MCF 10A (cell line): Measurements from ENCODE around the gene CCDC85A. TPM values are rescaled to one million over a fixed set of nuclear protein-coding genes. Genes with fewer than 3 reads are reported as not detected.
"Not testable (repeated sequence)": the region's sequence is repeated elsewhere in the genome, so short reads cannot be mapped to it uniquely, and the experiment has no call there.

Experiments used
- BruUV-seq: library from RNA; stranded (reverse); fragments of 400-500 nt; replicated peaks from 2 replicates; lab custom pipeline; 2021; lab: Mats Ljungman, UMichigan
- CTCF ChIA-PET: fragments of 300-600 bp; sonication (Branson Sonifier 250); formaldehyde crosslinking; extraction: SDS; loops from one replicate; lab custom pipeline; 2021; ENCODE audit warnings: antibody characterized with exemption, inconsistent platforms; lab: Yijun Ruan, JAX
- POLR2A ChIA-PET: fragments of 300-600, 350-650 bp; sonication (Branson Sonifier 250); formaldehyde crosslinking; extraction: SDS; loops from one replicate; lab custom pipeline; 2020; ENCODE audit warnings: antibody characterized with exemption, inconsistent platforms; lab: Yijun Ruan, JAX
- DNase-seq: peaks from one replicate; pipeline ENCODE4 v3.0.0-alpha.2; 2018; ENCODE audit not compliant: unreplicated experiment
- H3K27ac Mint-ChIP-seq: one replicate; pipeline ENCODE4 v1.8.0; 2022; ENCODE audit warnings: mild to moderate bottlenecking, low read depth, mixed read lengths; ENCODE audit not compliant: unreplicated experiment
- H3K27me3 Mint-ChIP-seq: one replicate; pipeline ENCODE4 v1.8.0; 2022; ENCODE audit warnings: mixed read lengths; ENCODE audit not compliant: insufficient read depth, unreplicated experiment
- H3K36me3 Mint-ChIP-seq: one replicate; pipeline ENCODE4 v1.8.0; 2022; ENCODE audit warnings: mild to moderate bottlenecking, moderate library complexity, mixed read lengths; ENCODE audit not compliant: insufficient read depth, unreplicated experiment
- H3K4me1 Mint-ChIP-seq: one replicate; pipeline ENCODE4 v1.8.0; 2022; ENCODE audit warnings: mixed read lengths; ENCODE audit not compliant: insufficient read depth, unreplicated experiment
- H3K4me3 Mint-ChIP-seq: one replicate; pipeline ENCODE4 v1.8.0; 2022; ENCODE audit warnings: mild to moderate bottlenecking, moderate library complexity, mixed read lengths; ENCODE audit not compliant: unreplicated experiment
- H3K9me3 Mint-ChIP-seq: one replicate; pipeline ENCODE4 v1.8.0; 2022; ENCODE audit warnings: mixed read lengths; ENCODE audit not compliant: unreplicated experiment
- intact Hi-C: fragments of 100-400 bp; cut with micrococcal nuclease; formaldehyde crosslinking; loops from 2 replicates; pipeline ENCODE4 v1.14.1; 2022
- total RNA-seq: library from RNA; stranded (reverse); gene quantifications from 2 replicates; pipeline ENCODE4 v1.2.3, GENCODE V29; 2022
- TF ChIP-seq, protein P1 (sequence below): fragments of 200-600 bp; IDR thresholded peaks from one replicate; pipeline ENCODE4 v1.8.0; 2022; ENCODE audit warnings: antibody characterized with exemption, mild to moderate bottlenecking; ENCODE audit not compliant: unreplicated experiment

CCDC85A gene
- total RNA-seq, 1 experiment from 2014 or later = 0.16 TPM

DNA sequence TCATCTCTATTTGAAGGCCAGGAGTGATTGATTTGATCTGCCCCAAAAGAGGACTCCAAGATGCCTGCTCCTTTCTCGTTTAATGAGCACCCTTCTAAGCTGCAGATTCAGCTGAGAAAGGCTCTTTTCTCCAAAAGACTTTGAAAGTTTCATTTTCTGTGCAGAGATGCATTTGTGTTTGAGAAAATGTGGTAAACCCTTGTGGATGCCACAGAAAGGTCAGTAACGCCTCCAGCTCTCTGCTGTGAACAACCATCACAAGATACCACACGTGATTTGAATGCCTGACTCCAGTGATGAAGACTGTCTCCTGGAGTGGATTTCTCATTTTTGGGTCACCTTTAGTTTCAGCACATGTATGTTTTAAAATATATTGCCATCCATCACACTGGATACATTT lies 35.0 kb upstream of the CCDC85A start:
- no peak overlapping the region for H3K4me3 Mint-ChIP-seq
- no TSS peak for BruUV-seq
- H3K27ac Mint-ChIP-seq = no peak overlapping the region
- TF ChIP-seq, protein P1, sequence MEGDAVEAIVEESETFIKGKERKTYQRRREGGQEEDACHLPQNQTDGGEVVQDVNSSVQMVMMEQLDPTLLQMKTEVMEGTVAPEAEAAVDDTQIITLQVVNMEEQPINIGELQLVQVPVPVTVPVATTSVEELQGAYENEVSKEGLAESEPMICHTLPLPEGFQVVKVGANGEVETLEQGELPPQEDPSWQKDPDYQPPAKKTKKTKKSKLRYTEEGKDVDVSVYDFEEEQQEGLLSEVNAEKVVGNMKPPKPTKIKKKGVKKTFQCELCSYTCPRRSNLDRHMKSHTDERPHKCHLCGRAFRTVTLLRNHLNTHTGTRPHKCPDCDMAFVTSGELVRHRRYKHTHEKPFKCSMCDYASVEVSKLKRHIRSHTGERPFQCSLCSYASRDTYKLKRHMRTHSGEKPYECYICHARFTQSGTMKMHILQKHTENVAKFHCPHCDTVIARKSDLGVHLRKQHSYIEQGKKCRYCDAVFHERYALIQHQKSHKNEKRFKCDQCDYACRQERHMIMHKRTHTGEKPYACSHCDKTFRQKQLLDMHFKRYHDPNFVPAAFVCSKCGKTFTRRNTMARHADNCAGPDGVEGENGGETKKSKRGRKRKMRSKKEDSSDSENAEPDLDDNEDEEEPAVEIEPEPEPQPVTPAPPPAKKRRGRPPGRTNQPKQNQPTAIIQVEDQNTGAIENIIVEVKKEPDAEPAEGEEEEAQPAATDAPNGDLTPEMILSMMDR = no peak
- no peaks in the 10 kb centered on the region for H3K4me1 Mint-ChIP-seq
- CTCF ChIA-PET = interaction anchor here (0.5 to 1.1 kb wide), 2 partner anchors 16 to 526 kb away, joined by 3 read pairs; no protein-coding TSS in a partner anchor
- DNase-seq = no peak
- no peaks in the 10 kb centered on the region for H3K27me3 Mint-ChIP-seq
- H3K36me3 Mint-ChIP-seq = no peaks in the 10 kb centered on the region
- POLR2A ChIA-PET = no interaction called here
- intact Hi-C loops = no loop called here
- no peaks in the 10 kb centered on the region for H3K9me3 Mint-ChIP-seq

DNA sequence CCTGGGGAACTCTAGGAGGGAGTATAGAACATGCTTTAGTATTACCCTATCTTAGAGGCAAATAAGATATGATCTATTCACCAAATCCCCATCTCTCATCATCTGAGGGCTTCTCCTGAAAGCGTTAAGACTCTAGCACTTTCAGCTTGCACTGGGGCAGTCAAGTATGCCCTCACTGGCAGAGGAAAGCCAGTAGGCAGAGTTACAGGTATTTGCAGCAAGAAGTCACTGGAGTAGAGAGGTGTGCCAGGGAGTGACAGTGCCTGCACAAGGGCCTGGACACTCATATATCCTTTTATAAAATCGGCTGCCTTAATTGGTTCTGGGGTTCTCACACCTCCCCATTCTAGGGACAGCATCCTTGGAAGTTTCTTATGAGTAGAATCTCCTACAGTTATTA lies 31.9 kb upstream of the CCDC85A start:
- TF ChIP-seq, protein P1 = no peak
- CTCF ChIA-PET = no interaction called here
- no TSS peak for BruUV-seq
- no peaks in the 10 kb centered on the region for H3K27me3 Mint-ChIP-seq
- no peak for DNase-seq
- no peaks in the 10 kb centered on the region for H3K4me1 Mint-ChIP-seq
- intact Hi-C loops = no loop called here
- no peak overlapping the region for H3K27ac Mint-ChIP-seq
- POLR2A ChIA-PET = no interaction called here
- H3K4me3 Mint-ChIP-seq = no peak overlapping the region
- no peaks in the 10 kb centered on the region for H3K36me3 Mint-ChIP-seq
- no peaks in the 10 kb centered on the region for H3K9me3 Mint-ChIP-seq

GRCh38 chr2:56155188-56155587 lies 28.6 kb upstream of the CCDC85A start:
- Mint-ChIP-seq H3K4me3 (no peak overlapping the region), H3K4me1 (no peaks in the 10 kb centered on the region), H3K9me3 (no peaks in the 10 kb centered on the region), H3K27me3 (no peaks in the 10 kb centered on the region), H3K36me3 (no peaks in the 10 kb centered on the region), H3K27ac (no peak overlapping the region)
- BruUV-seq = no TSS peak
- ChIA-PET POLR2A (interaction anchor here (1.1 to 2.1 kb wide), 2 partner anchors 11 to 15 kb away, joined by 5 read pairs; no protein-coding TSS in a partner anchor), CTCF (interaction anchor here (0.6 to 0.8 kb wide), 2 partner anchors 12 to 21 kb away, joined by 3 read pairs; no protein-coding TSS in a partner anchor)
- intact Hi-C loops = no loop called here
- DNase-seq = no peak
- TF ChIP-seq, protein P1 = no peak

DNA sequence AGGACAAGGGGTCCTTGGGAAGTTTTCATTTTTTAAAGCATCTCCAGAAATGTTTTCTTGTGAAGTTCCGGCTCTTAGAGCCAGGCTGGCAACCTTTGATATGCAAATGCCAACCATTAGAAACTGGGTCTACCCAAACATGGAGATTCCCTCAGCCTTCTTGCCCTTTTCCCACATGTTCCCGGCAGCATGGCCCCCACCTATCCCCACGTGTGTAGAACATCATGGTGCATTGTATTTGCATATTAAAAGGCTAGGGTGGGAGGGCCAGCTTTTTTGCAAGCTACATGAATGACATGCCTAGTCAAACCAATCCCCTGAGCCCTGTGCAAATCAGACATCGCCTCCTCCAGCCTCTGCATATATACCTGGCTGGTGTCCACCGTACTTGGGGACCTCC lies 23.9 kb upstream of the CCDC85A start:
- H3K9me3 Mint-ChIP-seq, intact Hi-C loops, CTCF ChIA-PET, H3K36me3 Mint-ChIP-seq, H3K4me3 Mint-ChIP-seq, H3K27me3 Mint-ChIP-seq, H3K27ac Mint-ChIP-seq, BruUV-seq, DNase-seq, H3K4me1 Mint-ChIP-seq, POLR2A ChIA-PET: not testable (repeated sequence)
